ENCODE data around the gene NAV1. TPM values are rescaled to one million over a fixed set of nuclear protein-coding genes. Genes with fewer than 3 reads are reported as not detected.

Gene NAV1
- total and polyA plus RNA-seq, 2 donors: 3.4 to 4.0 TPM

GRCh38 chr1:201495551-201496295 is 43.2 kb upstream of the NAV1 start:
- Histone ChIP-seq H3K9me3 (ENCODE audit: control insufficient read depth in 2 of 2, insufficient read depth in 1 of 2, low read length in 1 of 2) (peaks cover 0 to 4% of the 10 kb centered on the region in 2 donors), H3K4me1 (ENCODE audit: control insufficient read depth in 2 of 2, insufficient read depth in 2 of 2, low read length in 2 of 2) (peaks cover 0 to 19% of the 10 kb centered on the region in 2 donors), H3K27ac (ENCODE audit: low read depth in 1 of 2, low read length in 1 of 2) (peak overlapping the region; percentile 25 to 46), H3K36me3 (ENCODE audit: control insufficient read depth in 2 of 2, insufficient read depth in 2 of 2, low read length in 1 of 2) (peaks cover 0 to 8% of the 10 kb centered on the region in 2 donors), H3K27me3 (ENCODE audit: control insufficient read depth in 2 of 2, insufficient read depth in 1 of 2, low read length in 1 of 2) (no peaks in the 10 kb centered on the region), H3K4me3 (ENCODE audit: low read length in 2 of 2) (no peak overlapping the region)
- 95% methylated on average over 11 of the region's 11 CpGs for WGBS
- DNase-seq (ENCODE audit: low read depth in 6 of 9, low spot score in 9 of 9): no peak

- Histone ChIP-seq H3K4me3 (ENCODE audit: low read length in 2 of 2) (no peak overlapping the region), H3K27me3 (ENCODE audit: control insufficient read depth in 2 of 2, insufficient read depth in 1 of 2, low read length in 1 of 2) (no peaks in the 10 kb centered on the region), H3K9me3 (ENCODE audit: control insufficient read depth in 2 of 2, insufficient read depth in 1 of 2, low read length in 1 of 2) (peaks cover 0 to 4% of the 10 kb centered on the region in 2 donors), H3K36me3 (ENCODE audit: control insufficient read depth in 2 of 2, insufficient read depth in 2 of 2, low read length in 1 of 2) (peaks cover 0 to 8% of the 10 kb centered on the region in 2 donors), H3K4me1 (ENCODE audit: control insufficient read depth in 2 of 2, insufficient read depth in 2 of 2, low read length in 2 of 2) (peaks cover 0 to 22% of the 10 kb centered on the region in 2 donors), H3K27ac (ENCODE audit: low read depth in 1 of 2, low read length in 1 of 2) (peak overlapping the region in 1 of 2 donors; percentile 46)
- 96% methylated on average over 8 of the region's 8 CpGs for WGBS
- DNase-seq (ENCODE audit: low read depth in 6 of 9, low spot score in 9 of 9): no peak
These were observed 42.6 kb upstream of the NAV1 start for GRCh38 chr1:201496296-201496690.

GRCh38 chr1:201497935-201498509 is 40.9 kb upstream of the NAV1 start:
- peaks cover 0 to under 1% of the 10 kb centered on the region in 2 donors for H3K9me3 ChIP-seq (ENCODE audit: control insufficient read depth in 2 of 2, insufficient read depth in 1 of 2, low read length in 1 of 2)
- H3K4me1 ChIP-seq (ENCODE audit: control insufficient read depth in 2 of 2, insufficient read depth in 2 of 2, low read length in 2 of 2): peaks cover 2 to 22% of the 10 kb centered on the region in 2 donors
- no peak overlapping the region for H3K4me3 ChIP-seq (ENCODE audit: low read length in 2 of 2)
- no peaks in the 10 kb centered on the region for H3K27me3 ChIP-seq (ENCODE audit: control insufficient read depth in 2 of 2, insufficient read depth in 1 of 2, low read length in 1 of 2)
- DNase-seq (ENCODE audit: low read depth in 6 of 9, low spot score in 9 of 9): no peak
- 97% methylated on average over 16 of the region's 16 CpGs for WGBS
- H3K36me3 ChIP-seq (ENCODE audit: control insufficient read depth in 2 of 2, insufficient read depth in 2 of 2, low read length in 1 of 2): peaks cover 0 to 8% of the 10 kb centered on the region in 2 donors
- H3K27ac ChIP-seq (ENCODE audit: low read depth in 1 of 2, low read length in 1 of 2): no peak overlapping the region

- DNase-seq (ENCODE audit: low read depth in 6 of 9, low spot score in 9 of 9): no peak
- H3K9me3 ChIP-seq (ENCODE audit: control insufficient read depth in 2 of 2, insufficient read depth in 1 of 2, low read length in 1 of 2): no peaks in the 10 kb centered on the region
- 98% methylated on average over 8 of the region's 8 CpGs for WGBS
These were observed 40.3 kb upstream of the NAV1 start for GRCh38 chr1:201498621-201499020.

GRCh38 chr1:201499191-201499590 is 39.7 kb upstream of the NAV1 start:
- Histone ChIP-seq H3K4me1 (ENCODE audit: control insufficient read depth in 2 of 2, insufficient read depth in 2 of 2, low read length in 2 of 2) (peaks cover 2 to 20% of the 10 kb centered on the region in 2 donors), H3K27ac (ENCODE audit: low read depth in 1 of 2, low read length in 1 of 2) (no peak overlapping the region)

More at GRCh38 chr1:201498621-201499020, 40.3 kb upstream of the NAV1 start:
- H3K4me3 ChIP-seq (ENCODE audit: low read length in 2 of 2): no peak overlapping the region
- no peak overlapping the region for H3K27ac ChIP-seq (ENCODE audit: low read depth in 1 of 2, low read length in 1 of 2)
- peaks cover 2 to 22% of the 10 kb centered on the region in 2 donors for H3K4me1 ChIP-seq (ENCODE audit: control insufficient read depth in 2 of 2, insufficient read depth in 2 of 2, low read length in 2 of 2)
- H3K27me3 ChIP-seq (ENCODE audit: control insufficient read depth in 2 of 2, insufficient read depth in 1 of 2, low read length in 1 of 2): no peaks in the 10 kb centered on the region
- H3K36me3 ChIP-seq (ENCODE audit: control insufficient read depth in 2 of 2, insufficient read depth in 2 of 2, low read length in 1 of 2): peaks cover 0 to 7% of the 10 kb centered on the region in 2 donors

GRCh38 chr1:201499795-201500669 is 38.9 kb upstream of the NAV1 start:
- DNase-seq (ENCODE audit: low read depth in 6 of 9, low spot score in 9 of 9): no peak
- H3K36me3 ChIP-seq (ENCODE audit: control insufficient read depth in 2 of 2, insufficient read depth in 2 of 2, low read length in 1 of 2): peaks cover 0 to 6% of the 10 kb centered on the region in 2 donors
- H3K4me1 ChIP-seq (ENCODE audit: control insufficient read depth in 2 of 2, insufficient read depth in 2 of 2, low read length in 2 of 2): peaks cover 2 to 13% of the 10 kb centered on the region in 2 donors
- WGBS: 96% methylated on average over 8 of the region's 8 CpGs
- peak overlapping the region in 1 of 2 donors; percentile 32 for H3K27ac ChIP-seq (ENCODE audit: low read depth in 1 of 2, low read length in 1 of 2)
- H3K9me3 ChIP-seq (ENCODE audit: control insufficient read depth in 2 of 2, insufficient read depth in 1 of 2, low read length in 1 of 2): no peaks in the 10 kb centered on the region
- H3K27me3 ChIP-seq (ENCODE audit: control insufficient read depth in 2 of 2, insufficient read depth in 1 of 2, low read length in 1 of 2): no peaks in the 10 kb centered on the region
- no peak overlapping the region for H3K4me3 ChIP-seq (ENCODE audit: low read length in 2 of 2)

More at GRCh38 chr1:201499191-201499590, 39.7 kb upstream of the NAV1 start:
- DNase-seq (ENCODE audit: low read depth in 6 of 9, low spot score in 9 of 9): no peak
- Histone ChIP-seq H3K36me3 (ENCODE audit: control insufficient read depth in 2 of 2, insufficient read depth in 2 of 2, low read length in 1 of 2) (peaks cover 0 to 6% of the 10 kb centered on the region in 2 donors), H3K27me3 (ENCODE audit: control insufficient read depth in 2 of 2, insufficient read depth in 1 of 2, low read length in 1 of 2) (no peaks in the 10 kb centered on the region), H3K4me3 (ENCODE audit: low read length in 2 of 2) (no peak overlapping the region), H3K9me3 (ENCODE audit: control insufficient read depth in 2 of 2, insufficient read depth in 1 of 2, low read length in 1 of 2) (no peaks in the 10 kb centered on the region)
- 97% methylated on average over 3 of the region's 3 CpGs for WGBS

- H3K4me1 ChIP-seq (ENCODE audit: control insufficient read depth in 2 of 2, insufficient read depth in 2 of 2, low read length in 2 of 2): peaks cover 7 to 19% of the 10 kb centered on the region in 2 donors
- H3K27me3 ChIP-seq (ENCODE audit: control insufficient read depth in 2 of 2, insufficient read depth in 1 of 2, low read length in 1 of 2): no peaks in the 10 kb centered on the region
- H3K9me3 ChIP-seq (ENCODE audit: control insufficient read depth in 2 of 2, insufficient read depth in 1 of 2, low read length in 1 of 2): no peaks in the 10 kb centered on the region
- peaks cover 0 to 6% of the 10 kb centered on the region in 2 donors for H3K36me3 ChIP-seq (ENCODE audit: control insufficient read depth in 2 of 2, insufficient read depth in 2 of 2, low read length in 1 of 2)
- no peak overlapping the region for H3K4me3 ChIP-seq (ENCODE audit: low read length in 2 of 2)
- H3K27ac ChIP-seq (ENCODE audit: low read depth in 1 of 2, low read length in 1 of 2): peak overlapping the region in 1 of 2 donors; percentile 32
- DNase-seq (ENCODE audit: low read depth in 6 of 9, low spot score in 9 of 9): no peak
- 98% methylated on average over 4 of the region's 4 CpGs for WGBS
These were observed 38.2 kb upstream of the NAV1 start for GRCh38 chr1:201500670-201501120.

- no peak for DNase-seq (ENCODE audit: low read depth in 6 of 9, low spot score in 9 of 9)
- no peak overlapping the region for H3K27ac ChIP-seq (ENCODE audit: low read depth in 1 of 2, low read length in 1 of 2)
- H3K4me3 ChIP-seq (ENCODE audit: low read length in 2 of 2): no peak overlapping the region
- peaks cover 0 to 6% of the 10 kb centered on the region in 2 donors for H3K36me3 ChIP-seq (ENCODE audit: control insufficient read depth in 2 of 2, insufficient read depth in 2 of 2, low read length in 1 of 2)
- 98% methylated on average over 8 of the region's 8 CpGs for WGBS
- H3K27me3 ChIP-seq (ENCODE audit: control insufficient read depth in 2 of 2, insufficient read depth in 1 of 2, low read length in 1 of 2): no peaks in the 10 kb centered on the region
- H3K4me1 ChIP-seq (ENCODE audit: control insufficient read depth in 2 of 2, insufficient read depth in 2 of 2, low read length in 2 of 2): peaks cover 8 to 24% of the 10 kb centered on the region in 2 donors
- H3K9me3 ChIP-seq (ENCODE audit: control insufficient read depth in 2 of 2, insufficient read depth in 1 of 2, low read length in 1 of 2): no peaks in the 10 kb centered on the region
These were observed 37.8 kb upstream of the NAV1 start for GRCh38 chr1:201501144-201501543.
